ENCODE results near the gene NSD1.
"Not testable (repeated sequence)": the region's sequence is repeated elsewhere in the genome, so short reads cannot be mapped to it uniquely, and the experiment has no call there.

Gene NSD1

GRCh38 chr5:177334155-177334551 is 200.6 kb downstream of the NSD1 start:
- DNase-seq = no peak

GRCh38 chr5:177334781-177335700 is 201.5 kb downstream of the NSD1 start:
- no peak for DNase-seq

- DNase-seq = no peak
Observed at GRCh38 chr5:177335701-177336065, 202.1 kb downstream of the NSD1 start.

DNA sequence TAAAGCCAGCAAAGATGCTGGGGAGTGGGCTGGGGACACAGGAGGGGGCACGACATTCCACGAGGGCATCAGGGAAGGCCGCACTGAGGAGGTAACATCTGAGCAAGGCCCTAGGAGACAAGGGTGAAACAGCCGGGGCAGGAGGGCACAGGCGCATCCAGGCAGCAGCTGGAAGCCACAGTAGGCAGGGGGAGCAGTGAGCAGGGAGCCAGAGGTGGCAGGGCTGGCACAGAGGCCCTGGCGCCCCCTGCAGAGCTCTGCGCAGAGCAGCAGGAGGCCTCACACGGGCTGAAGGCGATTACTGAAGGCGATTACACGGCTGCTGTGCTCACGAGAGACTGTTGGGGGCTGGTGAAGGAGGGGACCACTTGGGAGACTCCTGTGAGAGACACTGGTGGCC is 202.5 kb downstream of the NSD1 start:
- peak; percentile 23 for DNase-seq

DNA sequence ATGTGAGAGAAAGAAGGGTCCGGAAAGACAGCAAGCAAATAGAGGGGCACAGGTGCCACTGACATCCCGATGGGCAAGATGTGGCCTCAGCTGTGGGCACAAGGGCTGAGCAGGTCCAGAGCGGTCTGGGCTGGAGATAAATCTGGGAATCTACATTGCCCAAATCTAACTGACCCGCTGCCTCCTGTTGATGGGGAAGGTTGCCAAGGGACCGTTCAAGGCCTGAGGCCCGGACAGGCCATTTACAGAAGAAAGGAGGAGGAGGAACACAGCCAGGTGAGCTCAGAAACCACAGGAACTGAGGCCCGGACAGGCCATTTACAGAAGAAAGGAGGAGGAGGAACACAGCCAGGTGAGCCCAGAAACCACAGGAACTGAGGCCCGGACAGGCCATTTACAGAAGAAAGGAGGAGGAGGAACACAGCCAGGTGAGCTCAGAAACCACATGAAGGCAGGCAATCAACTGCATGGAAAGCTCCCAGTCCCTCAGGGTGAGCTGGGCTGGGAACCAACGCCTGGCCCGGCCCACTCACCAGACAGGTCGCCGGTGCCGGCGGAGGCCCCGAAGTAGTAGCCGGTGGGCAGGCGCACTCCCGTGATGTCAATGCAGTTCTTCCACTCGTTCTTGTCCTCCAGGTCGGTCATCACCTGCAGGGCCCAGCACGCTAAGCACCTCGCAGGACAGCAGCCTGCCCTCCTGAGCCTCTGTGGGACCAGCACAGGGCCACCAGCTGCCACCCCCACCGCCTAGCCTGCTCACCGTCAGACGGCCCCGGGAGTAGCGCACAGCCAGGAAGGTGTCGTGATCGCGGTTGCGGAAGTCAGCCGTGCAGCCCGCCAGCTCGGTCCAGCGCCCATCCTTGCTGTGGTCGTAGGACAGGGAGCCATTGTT is 203.3 kb downstream of the NSD1 start:
- DNase-seq = no peak

DNA sequence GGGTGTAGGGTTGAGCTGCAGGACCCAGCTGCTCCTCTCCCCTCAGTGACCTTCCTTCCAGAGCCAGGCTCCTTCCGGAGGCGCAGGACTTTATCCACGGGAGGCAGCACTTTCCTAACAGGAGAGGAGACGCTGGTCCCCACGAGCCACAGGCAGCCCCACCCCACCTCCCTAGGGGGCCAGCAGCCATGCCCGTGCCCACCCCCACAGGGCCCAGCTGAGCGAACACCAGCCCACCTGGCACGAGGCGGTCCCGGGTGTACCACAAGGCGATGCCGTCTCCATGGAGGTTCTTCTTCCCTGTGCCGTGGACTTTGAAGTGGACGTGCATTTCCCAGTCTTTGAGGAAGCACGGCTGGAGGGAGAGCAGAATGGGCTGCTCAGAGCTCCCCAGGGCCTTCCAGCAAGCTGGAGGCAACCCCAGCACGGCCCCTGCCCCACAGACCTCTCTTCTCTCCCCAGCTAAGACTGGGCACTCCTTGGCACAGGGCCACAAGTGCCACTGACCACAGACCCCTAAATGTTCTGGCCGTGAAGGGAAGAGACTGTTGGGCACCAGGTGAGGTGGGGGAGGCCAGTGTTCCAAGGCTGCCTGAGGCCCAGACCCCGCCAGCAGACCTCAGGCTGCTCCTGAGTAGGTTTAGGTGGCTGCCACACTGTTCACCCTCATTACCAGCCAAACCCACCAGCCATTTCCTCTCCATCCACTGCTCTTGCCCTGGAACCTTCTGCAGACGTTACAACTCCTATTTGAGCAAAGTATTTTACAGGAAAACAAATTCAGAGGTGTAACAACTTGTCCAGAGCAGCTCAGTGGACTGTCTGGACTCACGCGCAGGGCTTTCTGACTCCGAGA is 204.9 kb downstream of the NSD1 start:
- DNase-seq = no peak

GRCh38 chr5:177339107-177339638 is 205.6 kb downstream of the NSD1 start:
- no peak for DNase-seq

DNA sequence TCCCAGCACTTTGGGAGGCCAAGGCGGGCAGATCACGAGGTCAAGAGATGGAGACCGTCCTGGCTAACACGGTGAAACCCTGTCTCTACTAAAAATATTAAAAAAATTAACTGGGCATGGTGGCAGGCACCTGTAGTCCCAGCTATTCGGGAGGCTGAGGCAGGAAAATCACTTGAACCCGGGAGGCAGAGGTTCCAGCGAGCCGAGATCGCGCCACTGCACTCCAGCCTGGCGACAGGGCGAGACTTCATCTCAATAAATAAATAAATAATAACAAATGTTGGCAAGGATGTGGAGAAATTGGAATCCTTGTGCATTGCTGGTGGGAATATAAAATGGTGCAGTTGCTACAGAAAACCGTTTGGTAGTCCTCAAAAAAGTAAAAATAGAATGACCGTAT is 209.4 kb downstream of the NSD1 start:
- DNase-seq = not testable (repeated sequence)

DNA sequence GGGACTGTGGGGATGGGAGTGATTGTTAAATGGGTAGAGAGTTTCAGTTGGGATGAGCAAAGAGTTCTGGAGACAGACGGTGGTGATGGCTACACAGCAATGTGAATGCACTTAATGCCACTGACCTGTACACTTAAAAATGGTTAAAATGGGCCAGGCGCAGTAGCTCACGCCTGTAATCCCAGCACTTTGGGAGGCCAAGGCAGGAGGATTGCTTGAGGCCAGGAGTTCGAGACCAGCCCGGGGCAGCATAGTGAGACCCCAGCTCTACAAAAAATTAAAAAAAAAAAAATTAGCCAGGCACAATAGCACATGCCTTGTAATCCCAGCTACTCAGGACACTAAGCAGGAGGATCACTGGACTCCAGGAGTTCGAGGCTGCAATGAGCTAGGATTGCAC is 210.2 kb downstream of the NSD1 start:
- DNase-seq = no peak

DNA sequence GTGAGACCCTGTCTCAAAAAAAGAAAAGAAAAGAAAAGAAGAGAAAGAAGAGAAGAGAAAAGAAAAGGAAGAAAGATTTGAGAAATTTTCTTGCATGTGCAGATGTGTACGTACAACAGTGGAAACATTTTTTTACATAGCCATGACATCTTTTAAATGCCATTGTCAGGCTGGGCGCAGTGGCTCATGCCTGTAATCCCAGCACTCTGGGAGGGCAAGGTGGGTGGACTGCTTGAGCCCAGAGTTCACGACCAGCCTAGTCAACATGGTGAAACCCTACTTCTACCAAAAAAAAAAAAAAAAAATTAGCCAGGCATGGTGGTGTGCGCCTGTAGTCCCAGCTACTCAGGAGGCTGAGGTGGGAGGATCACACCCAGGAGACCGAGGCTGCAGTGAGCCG is 211.3 kb downstream of the NSD1 start:
- no peak for DNase-seq

- no peak for DNase-seq
Observed at GRCh38 chr5:177346820-177347219, 213.2 kb downstream of the NSD1 start.

DNA sequence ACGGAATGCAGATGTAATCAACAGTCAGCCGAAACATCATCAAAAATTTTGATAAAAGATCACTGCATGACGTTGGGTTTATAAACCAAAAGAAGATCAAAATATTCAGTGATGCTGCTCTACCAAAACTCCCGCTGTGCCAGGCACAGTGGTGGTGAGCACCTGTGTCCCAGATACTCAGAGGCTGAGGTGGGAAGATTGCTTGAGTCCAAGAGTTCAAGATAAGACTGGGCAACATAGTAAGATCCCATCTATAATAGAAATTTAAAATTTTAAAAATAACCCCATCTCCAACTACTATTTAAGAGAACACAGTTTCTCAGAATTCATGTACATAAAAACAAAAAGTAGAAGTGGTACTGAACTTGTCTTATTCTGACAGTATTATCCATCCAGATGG is 214.1 kb downstream of the NSD1 start:
- no peak for DNase-seq

- DNase-seq = no peak
Observed at GRCh38 chr5:177349362-177349647, 215.7 kb downstream of the NSD1 start.

- DNase-seq = no peak
Observed at GRCh38 chr5:177349762-177350161, 216.2 kb downstream of the NSD1 start.

All from CD4-positive, alpha-beta T cell treated with Interleukin-12 subunit alpha and Interleukin-12 subunit beta, for 1 hour (primary cell).